C4-2B (cell line): ENCODE results near the gene CYTH1.

Experiments
- CTCF ChIP-seq: fragments of 450-650 bp; conservative IDR thresholded peaks from 2 replicates; pipeline ENCODE4 v1.5.1; 2017; ENCODE audit warnings: mild to moderate bottlenecking
- ZFX ChIP-seq: fragments of 450-650 bp; IDR thresholded peaks from 2 replicates; pipeline ENCODE4 v1.6.1; 2017

- TF ChIP-seq ZFX (no peak), CTCF (no peak)
Measured at GRCh38 chr17:78669975-78670518, 112.0 kb downstream of the CYTH1 start.
